Omental fat pad (tissue), 4 donors: ENCODE data around the gene KLF4. TPM values are rescaled to one million over a fixed set of nuclear protein-coding genes. Genes with fewer than 3 reads are reported as not detected.

ENCODE experiments used
- ATAC-seq: fragments of 150-250 bp; one replicate; pipeline ENCODE4 v1.9.1; 2016; ENCODE audit warnings: mild to moderate bottlenecking, moderate library complexity; ENCODE audit not compliant: low FRiP score
- DNase-seq: peaks from one replicate; pipeline ENCODE4 v3.0.0-alpha.2; 2019; ENCODE audit warnings: low spot score
- total RNA-seq, 4 donors: library from RNA; depleted of rRNA; stranded (reverse); fragments of >200 nt; gene quantifications; one replicate each; pipeline ENCODE4 v1.1.0, GENCODE V29; 2016
- TF ChIP-seq, protein P1 (sequence below), 3 donors: fragments of 450-650 bp; IDR thresholded peaks; one replicate each; pipeline ENCODE4 v1.5.1; 2016 to 2017; ENCODE audit warnings: antibody characterized with exemption in 3 of 3, mild to moderate bottlenecking in 3 of 3, moderate library complexity in 2 of 3

KLF4 gene
- total RNA-seq, 4 donors from 2014 or later, result 175 to 352 (median 244) TPM

- DNase-seq (no peak), ATAC-seq (no peak)
- TF ChIP-seq, protein P1, sequence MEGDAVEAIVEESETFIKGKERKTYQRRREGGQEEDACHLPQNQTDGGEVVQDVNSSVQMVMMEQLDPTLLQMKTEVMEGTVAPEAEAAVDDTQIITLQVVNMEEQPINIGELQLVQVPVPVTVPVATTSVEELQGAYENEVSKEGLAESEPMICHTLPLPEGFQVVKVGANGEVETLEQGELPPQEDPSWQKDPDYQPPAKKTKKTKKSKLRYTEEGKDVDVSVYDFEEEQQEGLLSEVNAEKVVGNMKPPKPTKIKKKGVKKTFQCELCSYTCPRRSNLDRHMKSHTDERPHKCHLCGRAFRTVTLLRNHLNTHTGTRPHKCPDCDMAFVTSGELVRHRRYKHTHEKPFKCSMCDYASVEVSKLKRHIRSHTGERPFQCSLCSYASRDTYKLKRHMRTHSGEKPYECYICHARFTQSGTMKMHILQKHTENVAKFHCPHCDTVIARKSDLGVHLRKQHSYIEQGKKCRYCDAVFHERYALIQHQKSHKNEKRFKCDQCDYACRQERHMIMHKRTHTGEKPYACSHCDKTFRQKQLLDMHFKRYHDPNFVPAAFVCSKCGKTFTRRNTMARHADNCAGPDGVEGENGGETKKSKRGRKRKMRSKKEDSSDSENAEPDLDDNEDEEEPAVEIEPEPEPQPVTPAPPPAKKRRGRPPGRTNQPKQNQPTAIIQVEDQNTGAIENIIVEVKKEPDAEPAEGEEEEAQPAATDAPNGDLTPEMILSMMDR (IDR thresholded peaks at IDR 0.05), result no peak
Measured at GRCh38 chr9:107447834-107448233, 41.7 kb downstream of the KLF4 start.

GRCh38 chr9:107447081-107447480 is 42.5 kb downstream of the KLF4 start:
- ATAC-seq, result no peak
- TF ChIP-seq, protein P1 (IDR thresholded peaks at IDR 0.05), result no peak
- no peak for DNase-seq

- TF ChIP-seq, protein P1 (IDR thresholded peaks at IDR 0.05), result no peak
Measured at GRCh38 chr9:107446491-107446890, 43.1 kb downstream of the KLF4 start.

GRCh38 chr9:107443786-107444185 is 45.8 kb downstream of the KLF4 start:
- TF ChIP-seq, protein P1 (IDR thresholded peaks at IDR 0.05), result no peak
- DNase-seq, result no peak

More at GRCh38 chr9:107446491-107446890, 43.1 kb downstream of the KLF4 start:
- ATAC-seq (no peak), DNase-seq (no peak)

GRCh38 chr9:107439991-107440456 is 49.5 kb downstream of the KLF4 start:
- ATAC-seq (no peak), DNase-seq (no peak)
- TF ChIP-seq, protein P1 (IDR thresholded peaks at IDR 0.05), result no peak

More at GRCh38 chr9:107443786-107444185, 45.8 kb downstream of the KLF4 start:
- no peak for ATAC-seq

DNA sequence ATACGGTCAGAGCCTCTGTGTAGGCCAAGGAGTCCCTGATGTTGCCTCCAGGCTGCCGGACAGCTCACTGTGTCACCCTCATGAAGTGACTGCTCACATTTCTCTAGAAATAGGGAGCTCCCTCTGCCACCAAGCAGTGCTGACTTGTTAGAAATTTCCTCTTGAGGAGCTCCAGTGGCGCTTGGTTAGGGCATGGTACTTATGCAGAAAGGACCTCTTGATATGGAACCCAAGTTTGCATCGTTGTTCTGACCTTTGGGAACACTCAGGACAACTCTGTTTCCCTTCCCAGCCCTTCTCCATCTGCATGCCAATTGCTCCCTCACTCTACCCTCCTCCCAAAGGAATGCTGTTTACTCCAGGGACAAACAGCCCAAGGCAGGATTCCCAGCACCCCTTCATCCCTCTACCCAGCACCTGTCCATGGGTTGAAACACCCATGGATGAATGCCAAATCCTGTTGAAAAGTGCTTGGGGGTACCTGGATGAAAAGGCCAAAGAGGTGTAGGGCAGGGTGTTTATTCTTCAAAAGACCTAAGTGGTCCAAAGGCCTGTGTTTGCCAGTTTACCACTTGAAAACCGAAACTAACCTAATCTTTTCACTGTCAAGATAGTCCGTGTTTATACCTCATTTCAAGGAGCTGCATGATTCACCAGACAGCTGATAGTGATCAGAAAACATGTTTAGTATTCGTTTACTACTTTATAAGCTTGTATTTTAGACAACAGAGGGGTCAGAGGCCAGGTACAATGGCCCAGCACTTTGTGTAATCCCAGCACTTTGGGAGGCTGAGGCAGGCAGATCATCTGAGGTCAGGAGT is 51.1 kb downstream of the KLF4 start:
- TF ChIP-seq, protein P1 (IDR thresholded peaks at IDR 0.05), result no peak
- no peak for ATAC-seq

GRCh38 chr9:107437716-107438115 is 51.9 kb downstream of the KLF4 start:
- no peak for DNase-seq
- TF ChIP-seq, protein P1 (IDR thresholded peaks at IDR 0.05), result no peak
- no peak for ATAC-seq

More for the DNA sequence above, 51.1 kb downstream of the KLF4 start:
- DNase-seq, result no peak
